H9 (cell line): ENCODE data around the gene FBXO2. TPM values are rescaled to one million over a fixed set of nuclear protein-coding genes. Genes with fewer than 3 reads are reported as not detected.
A peak's percentile ranks its signal among the peaks of the same experiment; 100 is the strongest.
"Not testable (repeated sequence)": the region's sequence is repeated elsewhere in the genome, so short reads cannot be mapped to it uniquely, and the experiment has no call there.

Experiments used
- DNase-seq: peaks from one replicate; pipeline ENCODE4 v3.0.0-alpha.2; 2017
- H2AFZ ChIP-seq: one replicate; pipeline ENCODE4 v1.6.1; 2013; ENCODE audit warnings: mild to moderate bottlenecking, low read length, control low read depth, moderate library complexity
- H2AK5ac ChIP-seq: 2 replicates; pipeline ENCODE4 v1.6.1; 2013; ENCODE audit warnings: low read length, control low read depth, mixed read lengths; ENCODE audit not compliant: insufficient read length
- H2BK120ac ChIP-seq: one replicate; pipeline ENCODE4 v1.6.1; 2013; ENCODE audit warnings: low read depth, mild to moderate bottlenecking, low read length, control low read depth, inconsistent platforms; ENCODE audit not compliant: poor library complexity, severe bottlenecking
- H2BK12ac ChIP-seq: 2 replicates; pipeline ENCODE4 v1.6.1; 2013; ENCODE audit warnings: low read length, control low read depth, mixed read lengths, low read depth; ENCODE audit not compliant: insufficient read length
- H2BK15ac ChIP-seq: 2 replicates; pipeline ENCODE4 v1.6.1; 2013; ENCODE audit warnings: low read depth, low read length, control low read depth
- H2BK20ac ChIP-seq: one replicate; pipeline ENCODE4 v1.6.1; 2013; ENCODE audit warnings: low read depth, mild to moderate bottlenecking, low read length, control low read depth, inconsistent platforms; ENCODE audit not compliant: poor library complexity, severe bottlenecking
- H2BK5ac ChIP-seq: 2 replicates; pipeline ENCODE4 v1.6.1; 2013; ENCODE audit warnings: low read length, control low read depth, mixed read lengths; ENCODE audit not compliant: insufficient read length
- H3K14ac ChIP-seq: 2 replicates; pipeline ENCODE4 v1.6.1; 2013; ENCODE audit warnings: low read length, control low read depth; ENCODE audit not compliant: insufficient read depth
- H3K18ac ChIP-seq: 2 replicates; pipeline ENCODE4 v1.6.1; 2013; ENCODE audit warnings: low read depth, mild to moderate bottlenecking, mixed read lengths, low read length, control low read depth; ENCODE audit not compliant: insufficient read length
- H3K23ac ChIP-seq: 2 replicates; pipeline ENCODE4 v1.6.1; 2013; ENCODE audit warnings: low read length, control low read depth, mixed read lengths, low read depth; ENCODE audit not compliant: insufficient read length
- H3K23me2 ChIP-seq: 2 replicates; pipeline ENCODE4 v1.6.1; 2013; ENCODE audit warnings: low read depth, mild to moderate bottlenecking, mixed read lengths, low read length, control low read depth; ENCODE audit not compliant: insufficient read length, poor library complexity, severe bottlenecking
- H3K27ac ChIP-seq: 2 replicates; pipeline ENCODE4 v1.5.1; 2013; ENCODE audit warnings: low read length, control low read depth, mixed read lengths, low read depth; ENCODE audit not compliant: insufficient read length
- H3K27me3 ChIP-seq: 2 replicates; pipeline ENCODE4 v1.6.1; 2013; ENCODE audit warnings: low read length, control low read depth, inconsistent platforms; ENCODE audit not compliant: insufficient read depth
- H3K4ac ChIP-seq: 2 replicates; pipeline ENCODE4 v1.6.1; 2013; ENCODE audit warnings: low read depth, mild to moderate bottlenecking, control low read depth, inconsistent platforms, low read length, moderate library complexity
- H3K4me1 ChIP-seq: 2 replicates; pipeline ENCODE4 v1.6.1; 2013; ENCODE audit warnings: low read length, control low read depth, inconsistent platforms; ENCODE audit not compliant: insufficient read depth
- H3K4me2 ChIP-seq: 2 replicates; pipeline ENCODE4 v1.6.1; 2013; ENCODE audit warnings: low read length, control low read depth, mixed read lengths; ENCODE audit not compliant: insufficient read length, insufficient read depth
- H3K56ac ChIP-seq: 2 replicates; pipeline ENCODE4 v1.6.1; 2013; ENCODE audit warnings: low read depth, mild to moderate bottlenecking, mixed read lengths, low read length, control low read depth; ENCODE audit not compliant: insufficient read length
- H3K79me1 ChIP-seq: 2 replicates; pipeline ENCODE4 v1.6.1; 2013; ENCODE audit warnings: low read depth, mild to moderate bottlenecking, moderate library complexity, low read length, control low read depth, inconsistent platforms; ENCODE audit not compliant: insufficient read depth, poor library complexity, severe bottlenecking
- H3K79me2 ChIP-seq: 2 replicates; pipeline ENCODE4 v1.6.1; 2013; ENCODE audit warnings: low read length, control low read depth, inconsistent platforms; ENCODE audit not compliant: insufficient read depth
- H3K9ac ChIP-seq: 2 replicates; pipeline ENCODE4 v1.6.1; 2013; ENCODE audit warnings: low read length, control low read depth, mixed read lengths; ENCODE audit not compliant: insufficient read length; ENCODE audit errors: extremely low read depth
- H3K9me3 ChIP-seq: one replicate; pipeline ENCODE4 v1.6.1; 2013; ENCODE audit warnings: low read depth, low read length, inconsistent platforms; ENCODE audit not compliant: control insufficient read depth
- H3T11ph ChIP-seq: one replicate; pipeline ENCODE4 v1.6.1; 2013; ENCODE audit warnings: mild to moderate bottlenecking, low read length, control low read depth, inconsistent platforms
- H4K20me1 ChIP-seq: one replicate; pipeline ENCODE4 v1.6.1; 2013; ENCODE audit not compliant: control insufficient read depth, insufficient read length, insufficient read depth
- H4K5ac ChIP-seq: 2 replicates; pipeline ENCODE4 v1.6.1; 2013; ENCODE audit warnings: low read depth, mild to moderate bottlenecking, mixed read lengths, low read length, control low read depth; ENCODE audit not compliant: insufficient read length
- H4K8ac ChIP-seq: replicated peaks from 2 replicates; pipeline ENCODE4 v1.6.1; 2013; ENCODE audit warnings: low read length, control low read depth, mixed read lengths, low read depth; ENCODE audit not compliant: insufficient read length
- H4K91ac ChIP-seq: 2 replicates; pipeline ENCODE4 v1.6.1; 2013; ENCODE audit warnings: low read depth, mild to moderate bottlenecking, moderate library complexity, mixed read lengths, low read length, control low read depth; ENCODE audit not compliant: insufficient read length
- H3K27ac Mint-ChIP-seq, 3 experiments: 2 replicates in 2 of 3; 3 replicates in 1 of 3; pipeline ENCODE4 v1.8.0; 2020 to 2021; ENCODE audit warnings: mixed read lengths in 3 of 3, mild to moderate bottlenecking in 1 of 3, moderate library complexity in 1 of 3
- H3K27me3 Mint-ChIP-seq: 2 replicates; pipeline ENCODE4 v1.8.0; 2021; ENCODE audit warnings: low read depth, mild to moderate bottlenecking, moderate library complexity, mixed read lengths
- H3K36me3 Mint-ChIP-seq, 3 experiments: 2 replicates in 2 of 3; 3 replicates in 1 of 3; pipeline ENCODE4 v1.8.0; 2020 to 2021; ENCODE audit warnings: low read depth in 3 of 3, mixed read lengths in 3 of 3; ENCODE audit not compliant: insufficient read depth in 1 of 3
- H3K4me1 Mint-ChIP-seq, 2 experiments: 2 replicates each; pipeline ENCODE4 v1.8.0; 2020; ENCODE audit warnings: mixed read lengths in 2 of 2
- H3K4me3 Mint-ChIP-seq, 2 experiments: 2 replicates in 1 of 2; 3 replicates in 1 of 2; pipeline ENCODE4 v1.8.0; 2020 to 2021; ENCODE audit warnings: mild to moderate bottlenecking in 2 of 2, mixed read lengths in 2 of 2, moderate library complexity in 1 of 2
- H3K9me3 Mint-ChIP-seq, 2 experiments: 2 replicates in 1 of 2; 3 replicates in 1 of 2; pipeline ENCODE4 v1.8.0; 2020; ENCODE audit warnings: mild to moderate bottlenecking in 2 of 2, mixed read lengths in 2 of 2, moderate library complexity in 1 of 2
- WGBS: extraction: QIAGEN DNeasy Blood & Tissue Kit; methylation state at CpG from one replicate; pipeline ENCODE4 v1.1.7; 2013; ENCODE audit warnings: missing lambda C conversion rate, low lambda C conversion rate, mixed read lengths; ENCODE audit not compliant: insufficient read length; ENCODE audit errors: extremely low coverage; 5-methylcytosine and 5-hydroxymethylcytosine counted together
- total RNA-seq: library from RNA; stranded (reverse); gene quantifications from 2 replicates; pipeline ENCODE4 v1.2.1, GENCODE V29; 2021
- TF ChIP-seq, protein P1 (sequence below): fragments of 200-600 bp; sonication (generic); conservative IDR thresholded peaks from 3 replicates; pipeline ENCODE4 v1.8.0; 2021; ENCODE audit warnings: antibody characterized with exemption, mild to moderate bottlenecking

FBXO2 gene
- total RNA-seq, 1 experiment from 2014 or later, result 28.9 TPM

DNA sequence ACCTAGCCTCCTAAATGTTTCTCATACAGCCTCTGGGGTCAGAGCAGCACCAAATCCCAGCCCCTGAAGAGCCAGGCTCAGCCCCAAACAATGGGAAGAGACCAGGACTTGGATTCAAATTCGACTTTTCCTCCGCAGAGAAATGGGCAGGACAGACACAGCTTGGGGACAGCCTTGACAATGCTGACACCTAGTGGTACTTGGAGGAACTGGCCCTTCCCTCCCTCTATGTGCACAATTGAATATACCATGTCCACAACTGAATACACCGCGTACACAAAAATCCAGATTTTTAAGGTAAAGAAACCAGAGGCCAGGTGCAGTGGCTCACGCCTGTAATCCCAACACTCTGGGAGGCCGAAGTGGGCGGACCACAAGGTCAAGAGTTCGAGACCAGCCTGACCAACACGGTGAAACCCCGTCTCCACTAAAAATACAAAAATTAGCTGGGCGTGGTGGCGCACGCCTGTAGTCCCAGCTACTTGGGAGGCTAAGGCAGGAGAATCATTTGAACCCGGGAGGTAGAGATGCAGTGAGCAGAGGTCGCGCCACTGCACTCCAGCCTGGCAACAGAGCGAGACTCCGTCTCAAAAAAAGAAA is 11.7 kb downstream of the FBXO2 start:
- H3K79me1 ChIP-seq, H3K79me2 ChIP-seq, H3K4me2 ChIP-seq, H3K27ac Mint-ChIP-seq, H3K4me3 Mint-ChIP-seq, H2BK120ac ChIP-seq, H3K14ac ChIP-seq, H4K8ac ChIP-seq, H2BK20ac ChIP-seq, H3K18ac ChIP-seq, H2BK5ac ChIP-seq, H4K91ac ChIP-seq, H2BK15ac ChIP-seq, H3K27me3 ChIP-seq, H3K9me3 ChIP-seq, H2BK12ac ChIP-seq, H3K36me3 Mint-ChIP-seq, H3K4me1 Mint-ChIP-seq, H3K27ac ChIP-seq, H3K4me1 ChIP-seq, H3K9me3 Mint-ChIP-seq, H2AFZ ChIP-seq, H3K4ac ChIP-seq, H4K20me1 ChIP-seq, H3K23ac ChIP-seq, H4K5ac ChIP-seq, H2AK5ac ChIP-seq, H3K9ac ChIP-seq, H3T11ph ChIP-seq, H3K27me3 Mint-ChIP-seq, H3K56ac ChIP-seq, H3K23me2 ChIP-seq: not testable (repeated sequence)
- WGBS, result no CpG with 5 or more reads among the region's 18 CpGs
- peak; percentile 67 for DNase-seq
- TF ChIP-seq, protein P1, sequence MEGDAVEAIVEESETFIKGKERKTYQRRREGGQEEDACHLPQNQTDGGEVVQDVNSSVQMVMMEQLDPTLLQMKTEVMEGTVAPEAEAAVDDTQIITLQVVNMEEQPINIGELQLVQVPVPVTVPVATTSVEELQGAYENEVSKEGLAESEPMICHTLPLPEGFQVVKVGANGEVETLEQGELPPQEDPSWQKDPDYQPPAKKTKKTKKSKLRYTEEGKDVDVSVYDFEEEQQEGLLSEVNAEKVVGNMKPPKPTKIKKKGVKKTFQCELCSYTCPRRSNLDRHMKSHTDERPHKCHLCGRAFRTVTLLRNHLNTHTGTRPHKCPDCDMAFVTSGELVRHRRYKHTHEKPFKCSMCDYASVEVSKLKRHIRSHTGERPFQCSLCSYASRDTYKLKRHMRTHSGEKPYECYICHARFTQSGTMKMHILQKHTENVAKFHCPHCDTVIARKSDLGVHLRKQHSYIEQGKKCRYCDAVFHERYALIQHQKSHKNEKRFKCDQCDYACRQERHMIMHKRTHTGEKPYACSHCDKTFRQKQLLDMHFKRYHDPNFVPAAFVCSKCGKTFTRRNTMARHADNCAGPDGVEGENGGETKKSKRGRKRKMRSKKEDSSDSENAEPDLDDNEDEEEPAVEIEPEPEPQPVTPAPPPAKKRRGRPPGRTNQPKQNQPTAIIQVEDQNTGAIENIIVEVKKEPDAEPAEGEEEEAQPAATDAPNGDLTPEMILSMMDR, result peak; percentile 98
